ENCODE results near the gene ZNF280A.

ZNF280A gene

GRCh38 chr22:22554587-22555284 is 34.7 kb upstream of the ZNF280A start:
- Histone ChIP-seq H3K27ac (no peak overlapping the region), H3K9ac (no peak overlapping the region), H3K4me1 (ENCODE audit: low read depth, poor library complexity, severe bottlenecking) (no peaks in the 10 kb centered on the region), H3K27me3 (ENCODE audit: insufficient read depth, low read depth) (no peaks in the 10 kb centered on the region), H3K79me2 (ENCODE audit: insufficient read depth, low read depth) (no peaks in the 10 kb centered on the region), H3K36me3 (ENCODE audit: insufficient read depth) (no peaks in the 10 kb centered on the region), H4K20me1 (ENCODE audit: insufficient read depth) (no peaks in the 10 kb centered on the region), H2AFZ (ENCODE audit: low read depth) (no peak overlapping the region), H3K4me3 (IDR thresholded peaks at IDR 0.05; ENCODE audit: insufficient read depth, low read depth, low read length) (no peak overlapping the region), H3K4me2 (no peak overlapping the region)
- no peak for TF ChIP-seq CTCF (conservative IDR thresholded peaks at IDR 0.05; ENCODE audit: low read depth, low read length)

- Histone ChIP-seq H3K4me1 (ENCODE audit: low read depth, poor library complexity, severe bottlenecking) (no peaks in the 10 kb centered on the region), H2AFZ (ENCODE audit: low read depth) (no peak overlapping the region), H3K79me2 (ENCODE audit: insufficient read depth, low read depth) (no peaks in the 10 kb centered on the region), H3K4me2 (no peak overlapping the region), H3K27ac (no peak overlapping the region), H3K9ac (no peak overlapping the region), H3K27me3 (ENCODE audit: insufficient read depth, low read depth) (no peaks in the 10 kb centered on the region), H4K20me1 (ENCODE audit: insufficient read depth) (no peaks in the 10 kb centered on the region), H3K36me3 (ENCODE audit: insufficient read depth) (no peaks in the 10 kb centered on the region), H3K4me3 (IDR thresholded peaks at IDR 0.05; ENCODE audit: insufficient read depth, low read depth, low read length) (no peak overlapping the region)
- TF ChIP-seq CTCF (conservative IDR thresholded peaks at IDR 0.05; ENCODE audit: low read depth, low read length) = no peak
Measured at GRCh38 chr22:22553735-22554586, 33.9 kb upstream of the ZNF280A start.

GRCh38 chr22:22553141-22553540 is 33.1 kb upstream of the ZNF280A start:
- Histone ChIP-seq H4K20me1 (ENCODE audit: insufficient read depth) (no peaks in the 10 kb centered on the region), H3K4me2 (no peak overlapping the region), H3K9ac (no peak overlapping the region), H3K27me3 (ENCODE audit: insufficient read depth, low read depth) (no peaks in the 10 kb centered on the region), H2AFZ (ENCODE audit: low read depth) (no peak overlapping the region), H3K79me2 (ENCODE audit: insufficient read depth, low read depth) (no peaks in the 10 kb centered on the region), H3K27ac (no peak overlapping the region), H3K36me3 (ENCODE audit: insufficient read depth) (no peaks in the 10 kb centered on the region), H3K4me1 (ENCODE audit: low read depth, poor library complexity, severe bottlenecking) (no peaks in the 10 kb centered on the region), H3K4me3 (IDR thresholded peaks at IDR 0.05; ENCODE audit: insufficient read depth, low read depth, low read length) (no peak overlapping the region)
- TF ChIP-seq CTCF (conservative IDR thresholded peaks at IDR 0.05; ENCODE audit: low read depth, low read length) = no peak

- H3K27me3 ChIP-seq (ENCODE audit: insufficient read depth, low read depth) = no peaks in the 10 kb centered on the region
- no peaks in the 10 kb centered on the region for H3K4me1 ChIP-seq (ENCODE audit: low read depth, poor library complexity, severe bottlenecking)
- H3K4me2 ChIP-seq = no peak overlapping the region
- H3K4me3 ChIP-seq (IDR thresholded peaks at IDR 0.05; ENCODE audit: insufficient read depth, low read depth, low read length) = no peak overlapping the region
- no peaks in the 10 kb centered on the region for H4K20me1 ChIP-seq (ENCODE audit: insufficient read depth)
- H2AFZ ChIP-seq (ENCODE audit: low read depth) = no peak overlapping the region
- no peaks in the 10 kb centered on the region for H3K36me3 ChIP-seq (ENCODE audit: insufficient read depth)
- no peak overlapping the region for H3K27ac ChIP-seq
- no peak for TF ChIP-seq CTCF (conservative IDR thresholded peaks at IDR 0.05; ENCODE audit: low read depth, low read length)
- H3K79me2 ChIP-seq (ENCODE audit: insufficient read depth, low read depth) = no peaks in the 10 kb centered on the region
- no peak overlapping the region for H3K9ac ChIP-seq
Measured at GRCh38 chr22:22552630-22553029, 32.6 kb upstream of the ZNF280A start.
